ENCODE results near the gene DMC1. TPM values are rescaled to one million over a fixed set of nuclear protein-coding genes. Genes with fewer than 3 reads are reported as not detected.

The DMC1 gene
- total RNA-seq, 4 donors from 2014 or later = 2.1 to 10.8 (median 4.5) TPM

- 78 to 83% methylated on average over 10 of the region's 10 CpGs for WGBS, 2 donors
- Histone ChIP-seq H3K27ac (peak overlapping the region in 2 of 4 donors; percentile 99 to 100), H3K27me3 (no peaks in the 10 kb centered on the region), H3K36me3 (peaks cover 9 to 46% (median 16%) of the 10 kb centered on the region in 3 donors), H3K4me1 (peaks cover 0 to 68% (median 33%) of the 10 kb centered on the region in 4 donors), H3K9me3 (no peaks in the 10 kb centered on the region), H3K4me3 (peak overlapping the region in 1 of 4 donors; percentile 88)
- DNase-seq (ENCODE audit: low spot score in 2 of 2) = no peak
- TF ChIP-seq POLR2A (IDR thresholded peaks at IDR 0.05) (no peak), EP300 (IDR thresholded peaks at IDR 0.05) (no peak), CTCF (IDR thresholded peaks at IDR 0.05) (no peak)
Measured at GRCh38 chr22:38501797-38502672, 67.9 kb downstream of the DMC1 start.

- no peak overlapping the region for H3K27ac ChIP-seq
- no peak for DNase-seq (ENCODE audit: low spot score in 2 of 2)
- no peaks in the 10 kb centered on the region for H3K27me3 ChIP-seq
- TF ChIP-seq EP300 (IDR thresholded peaks at IDR 0.05) = no peak
- TF ChIP-seq CTCF (IDR thresholded peaks at IDR 0.05) = no peak
- no peak for TF ChIP-seq POLR2A (IDR thresholded peaks at IDR 0.05)
- WGBS, 2 donors = 87% methylated on average over 3 of the region's 3 CpGs
- H3K4me3 ChIP-seq = no peak overlapping the region
- peaks cover 21 to 87% (median 51%) of the 10 kb centered on the region in 3 donors for H3K36me3 ChIP-seq
- peaks cover 0 to 81% (median 13%) of the 10 kb centered on the region in 4 donors for H3K4me1 ChIP-seq
- no peaks in the 10 kb centered on the region for H3K9me3 ChIP-seq
Measured at GRCh38 chr22:38497869-38498268, 72.1 kb downstream of the DMC1 start.

- Histone ChIP-seq H3K9me3 (no peaks in the 10 kb centered on the region), H3K4me1 (peaks cover 0 to 82% (median 20%) of the 10 kb centered on the region in 4 donors), H3K4me3 (no peak overlapping the region), H3K36me3 (peaks cover 21 to 100% (median 68%) of the 10 kb centered on the region in 3 donors), H3K27me3 (no peaks in the 10 kb centered on the region), H3K27ac (no peak overlapping the region)
- DNase-seq (ENCODE audit: low spot score in 2 of 2) = no peak
- TF ChIP-seq EP300 (IDR thresholded peaks at IDR 0.05) (no peak), POLR2A (IDR thresholded peaks at IDR 0.05) (no peak), CTCF (IDR thresholded peaks at IDR 0.05) (no peak)
- 85 to 88% methylated on average over 12 of the region's 12 CpGs for WGBS, 2 donors
Measured at GRCh38 chr22:38494939-38495338, 75.0 kb downstream of the DMC1 start.

GRCh38 chr22:38494498-38494897 lies 75.5 kb downstream of the DMC1 start:
- Histone ChIP-seq H3K27me3 (no peaks in the 10 kb centered on the region), H3K4me3 (no peak overlapping the region), H3K36me3 (peaks cover 21 to 100% (median 72%) of the 10 kb centered on the region in 3 donors), H3K27ac (no peak overlapping the region), H3K9me3 (no peaks in the 10 kb centered on the region), H3K4me1 (peaks cover 0 to 82% (median 20%) of the 10 kb centered on the region in 4 donors)
- DNase-seq (ENCODE audit: low spot score in 2 of 2) = no peak
- TF ChIP-seq POLR2A (IDR thresholded peaks at IDR 0.05) (no peak), CTCF (IDR thresholded peaks at IDR 0.05) (no peak), EP300 (IDR thresholded peaks at IDR 0.05) (no peak)
- 43 to 45% methylated on average over 2 of the region's 2 CpGs for WGBS, 2 donors

- Histone ChIP-seq H3K27ac (peak overlapping the region; percentile 36 to 82 (median 56)), H3K4me1 (peaks cover 0 to 87% (median 20%) of the 10 kb centered on the region in 4 donors), H3K36me3 (peaks cover 12 to 100% (median 74%) of the 10 kb centered on the region in 3 donors), H3K27me3 (no peaks in the 10 kb centered on the region), H3K4me3 (no peak overlapping the region), H3K9me3 (no peaks in the 10 kb centered on the region)
- TF ChIP-seq POLR2A (IDR thresholded peaks at IDR 0.05) (no peak), CTCF (IDR thresholded peaks at IDR 0.05) (no peak), EP300 (IDR thresholded peaks at IDR 0.05) (no peak)
- no peak for DNase-seq (ENCODE audit: low spot score in 2 of 2)
- WGBS, 2 donors = 33 to 44% methylated on average over 5 of the region's 5 CpGs
Measured at GRCh38 chr22:38491707-38492348, 78.2 kb downstream of the DMC1 start.

All from tibial nerve (tissue), 4 donors.